CD4-positive, alpha-beta T cell treated with Interleukin-17A for 4 hours (primary cell): ENCODE data around the gene ARHGEF33.

ENCODE experiments used
- DNase-seq: peaks from one replicate; pipeline ENCODE4 v3.0.0-alpha.2; 2020; ENCODE audit warnings: mixed read lengths

Gene ARHGEF33

GRCh38 chr2:39023649-39024048 is 134.0 kb downstream of the ARHGEF33 start:
- no peak for DNase-seq

- no peak for DNase-seq
Measured at GRCh38 chr2:39024833-39025232, 135.2 kb downstream of the ARHGEF33 start.
